ENCODE results near the gene NKX1-1.
"Not testable (repeated sequence)": the region's sequence is repeated elsewhere in the genome, so short reads cannot be mapped to it uniquely, and the experiment has no call there.

DNA sequence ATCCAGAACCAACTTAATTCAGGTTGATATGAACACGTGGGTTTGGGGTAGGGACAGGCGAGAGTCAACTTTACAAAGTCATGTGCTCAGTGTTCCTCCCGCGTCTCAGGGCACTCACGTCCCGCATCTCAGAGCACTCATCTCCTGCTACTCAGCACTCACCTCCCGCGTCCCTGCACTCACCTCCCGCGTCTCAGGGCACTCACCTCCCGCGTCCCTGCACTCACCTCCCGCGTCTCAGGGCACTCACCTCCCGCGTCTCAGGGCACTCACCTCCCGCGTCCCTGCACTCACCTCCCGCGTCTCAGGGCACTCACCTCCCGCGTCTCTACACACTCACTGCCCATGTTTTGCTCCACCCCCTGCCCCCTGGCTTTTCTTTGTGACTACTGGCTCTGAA lies 33.7 kb downstream of the NKX1-1 start:
- not testable (repeated sequence) for TF ChIP-seq POLR2A (IDR thresholded peaks at IDR 0.05)
- TF ChIP-seq, protein P1, sequence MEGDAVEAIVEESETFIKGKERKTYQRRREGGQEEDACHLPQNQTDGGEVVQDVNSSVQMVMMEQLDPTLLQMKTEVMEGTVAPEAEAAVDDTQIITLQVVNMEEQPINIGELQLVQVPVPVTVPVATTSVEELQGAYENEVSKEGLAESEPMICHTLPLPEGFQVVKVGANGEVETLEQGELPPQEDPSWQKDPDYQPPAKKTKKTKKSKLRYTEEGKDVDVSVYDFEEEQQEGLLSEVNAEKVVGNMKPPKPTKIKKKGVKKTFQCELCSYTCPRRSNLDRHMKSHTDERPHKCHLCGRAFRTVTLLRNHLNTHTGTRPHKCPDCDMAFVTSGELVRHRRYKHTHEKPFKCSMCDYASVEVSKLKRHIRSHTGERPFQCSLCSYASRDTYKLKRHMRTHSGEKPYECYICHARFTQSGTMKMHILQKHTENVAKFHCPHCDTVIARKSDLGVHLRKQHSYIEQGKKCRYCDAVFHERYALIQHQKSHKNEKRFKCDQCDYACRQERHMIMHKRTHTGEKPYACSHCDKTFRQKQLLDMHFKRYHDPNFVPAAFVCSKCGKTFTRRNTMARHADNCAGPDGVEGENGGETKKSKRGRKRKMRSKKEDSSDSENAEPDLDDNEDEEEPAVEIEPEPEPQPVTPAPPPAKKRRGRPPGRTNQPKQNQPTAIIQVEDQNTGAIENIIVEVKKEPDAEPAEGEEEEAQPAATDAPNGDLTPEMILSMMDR (IDR thresholded peaks at IDR 0.05), result not testable (repeated sequence)
